Naive thymus-derived CD4-positive, alpha-beta T cell (primary cell): ENCODE results near the gene SCN1B. TPM values are rescaled to one million over a fixed set of nuclear protein-coding genes. Genes with fewer than 3 reads are reported as not detected.

Experiments
- ATAC-seq: fragments of 150-1000 bp; cut with Tn5 transposase; 2 replicates; pipeline ENCODE4 v1.10.0; 2021; ENCODE audit warnings: mild to moderate bottlenecking, moderate library complexity
- CTCF ChIA-PET: fragments of 350-600 bp; sonication (Branson Sonifier 250); formaldehyde crosslinking; loops from one replicate; lab custom pipeline; 2021; ENCODE audit warnings: antibody characterized with exemption; lab: Charles Lee
- POLR2A ChIA-PET: fragments of 350-600 bp; sonication (Branson Sonifier 250); formaldehyde crosslinking; loops from one replicate; lab custom pipeline; 2021; ENCODE audit warnings: antibody characterized with exemption, inconsistent platforms; lab: Charles Lee
- DNase-seq, 9 donors: peaks; one replicate each; pipeline versions ENCODE4 v3.0.0 to v3.0.0-alpha.2; 2020 to 2022; ENCODE audit warnings: mixed read lengths in 1 of 9
- H3K27ac ChIP-seq: one replicate; pipeline ENCODE4 v1.7.0; 2013; ENCODE audit warnings: mild to moderate bottlenecking, low read depth, low read length, moderate library complexity
- H3K27me3 ChIP-seq, 2 donors: one replicate each; pipeline ENCODE4 v1.7.0; 2013; ENCODE audit warnings: low read length in 2 of 2, mild to moderate bottlenecking in 2 of 2, moderate library complexity in 2 of 2; ENCODE audit not compliant: control insufficient read depth in 2 of 2, insufficient read depth in 2 of 2
- H3K36me3 ChIP-seq, 3 experiments: 1 replicate in 2 of 3; 2 replicates in 1 of 3; pipeline ENCODE4 v1.7.0; 2013; ENCODE audit warnings: low read length in 3 of 3, mild to moderate bottlenecking in 3 of 3, moderate library complexity in 1 of 3; ENCODE audit not compliant: insufficient read depth in 3 of 3, control insufficient read depth in 2 of 3
- H3K4me1 ChIP-seq, 2 donors: one replicate each; pipeline ENCODE4 v1.7.0; 2013; ENCODE audit warnings: low read length in 2 of 2, mild to moderate bottlenecking in 2 of 2, moderate library complexity in 1 of 2; ENCODE audit not compliant: control insufficient read depth in 2 of 2, insufficient read depth in 2 of 2
- H3K4me3 ChIP-seq: 2 replicates; pipeline ENCODE4 v1.7.0; 2013; ENCODE audit warnings: mild to moderate bottlenecking, low read length
- H3K9me3 ChIP-seq, 3 experiments: 1 replicate in 2 of 3; 2 replicates in 1 of 3; pipeline ENCODE4 v1.7.0; 2013; ENCODE audit warnings: low read length in 3 of 3; ENCODE audit not compliant: control insufficient read depth in 2 of 3
- H3K27ac Mint-ChIP-seq, 9 donors: one replicate each; pipeline ENCODE4 v1.8.0; 2020 to 2022; ENCODE audit warnings: mixed read lengths in 9 of 9, mild to moderate bottlenecking in 8 of 9, moderate library complexity in 5 of 9, inconsistent platforms in 2 of 9
- H3K27me3 Mint-ChIP-seq, 5 donors: one replicate each; pipeline ENCODE4 v1.8.0; 2021 to 2022; ENCODE audit warnings: mixed read lengths in 5 of 5, mild to moderate bottlenecking in 1 of 5
- H3K36me3 Mint-ChIP-seq, 5 donors: one replicate each; pipeline ENCODE4 v1.8.0; 2020 to 2022; ENCODE audit warnings: mixed read lengths in 5 of 5, mild to moderate bottlenecking in 3 of 5, inconsistent platforms in 1 of 5
- H3K4me1 Mint-ChIP-seq, 7 donors: one replicate each; pipeline ENCODE4 v1.8.0; 2020 to 2022; ENCODE audit warnings: mixed read lengths in 7 of 7, mild to moderate bottlenecking in 3 of 7, inconsistent platforms in 1 of 7
- H3K4me3 Mint-ChIP-seq, 10 donors: one replicate each; pipeline ENCODE4 v1.8.0; 2020 to 2022; ENCODE audit warnings: mild to moderate bottlenecking in 10 of 10, mixed read lengths in 10 of 10, moderate library complexity in 6 of 10, inconsistent platforms in 2 of 10
- H3K9me3 Mint-ChIP-seq, 11 donors: one replicate each; pipeline ENCODE4 v1.8.0; 2020 to 2022; ENCODE audit warnings: mixed read lengths in 11 of 11, mild to moderate bottlenecking in 4 of 11, inconsistent platforms in 1 of 11, moderate library complexity in 1 of 11
- intact Hi-C, 2 donors: fragments of 100-400 bp; cut with micrococcal nuclease; formaldehyde crosslinking; loops; one replicate each; pipeline ENCODE4 v1.15.1; 2023
- polyA plus RNA-seq, 2 donors: library from polyadenylated mRNA; unstranded; fragments of 300-500 nt; fragmentation: Illumina TruSeq; gene quantifications; one replicate each; pipeline ENCODE4 v1.2.3, GENCODE V29; 2021
- total RNA-seq, 6 experiments: library from RNA in 5 of 6; stranded (reverse) in 5 of 6; gene quantifications; 1 replicate in 5 of 6; 2 replicates in 1 of 6; pipeline ENCODE4 v1.2.3 and lab custom pipeline; 2021 to 2026

The SCN1B gene
- total and polyA plus RNA-seq, 7 experiments from 2014 or later = 0.23 to 1.9 (median 1.6) TPM; not detected in 1

- ChIA-PET CTCF (no interaction called here), POLR2A (interaction anchor here (0.5 kb wide), 1 partner anchor 22 kb away, joined by 3 read pairs; no protein-coding TSS in a partner anchor)
- intact Hi-C loops = no loop called here
- Mint-ChIP-seq H3K36me3 (peaks cover 0 to 4% (median 0%) of the 10 kb centered on the region in 5 donors), H3K9me3 (peaks cover 0 to 3% (median 0%) of the 10 kb centered on the region in 11 donors), H3K27me3 (peaks cover 0 to 4% (median 2%) of the 10 kb centered on the region in 5 donors), H3K27ac (no peak overlapping the region), H3K4me1 (peaks cover 0 to 3% (median 0%) of the 10 kb centered on the region in 7 donors), H3K4me3 (no peak overlapping the region)
- Histone ChIP-seq H3K4me1 (no peaks in the 10 kb centered on the region), H3K27ac (no peak overlapping the region), H3K36me3 (no peaks in the 10 kb centered on the region), H3K9me3 (no peaks in the 10 kb centered on the region), H3K4me3 (no peak overlapping the region), H3K27me3 (no peaks in the 10 kb centered on the region)
- DNase-seq = no peak
- ATAC-seq = no peak
These were observed 49.6 kb downstream of the SCN1B start for GRCh38 chr19:35079826-35080225.

GRCh38 chr19:35080613-35081170 is 50.4 kb downstream of the SCN1B start:
- DNase-seq (no peak), ATAC-seq (no peak)
- peaks cover 0 to 3% (median 0%) of the 10 kb centered on the region in 7 donors for H3K4me1 Mint-ChIP-seq
- H3K36me3 ChIP-seq = no peaks in the 10 kb centered on the region
- H3K27ac Mint-ChIP-seq = no peak overlapping the region
- H3K27me3 ChIP-seq = no peaks in the 10 kb centered on the region
- no peak overlapping the region for H3K4me3 Mint-ChIP-seq
- H3K27ac ChIP-seq = no peak overlapping the region
- intact Hi-C loops = no loop called here
- peaks cover 0 to 3% (median 0%) of the 10 kb centered on the region in 11 donors for H3K9me3 Mint-ChIP-seq
- peaks cover 0 to 4% (median 0%) of the 10 kb centered on the region in 5 donors for H3K36me3 Mint-ChIP-seq
- CTCF ChIA-PET = interaction anchor here (0.6 kb wide), 1 partner anchor 54 kb away, joined by 3 read pairs; no protein-coding TSS in a partner anchor
- peaks cover 0 to 4% of the 10 kb centered on the region in 2 donors for H3K4me1 ChIP-seq
- H3K4me3 ChIP-seq = no peak overlapping the region
- no peaks in the 10 kb centered on the region for H3K9me3 ChIP-seq
- peaks cover 0 to 4% (median 2%) of the 10 kb centered on the region in 5 donors for H3K27me3 Mint-ChIP-seq
- POLR2A ChIA-PET = no interaction called here

DNA sequence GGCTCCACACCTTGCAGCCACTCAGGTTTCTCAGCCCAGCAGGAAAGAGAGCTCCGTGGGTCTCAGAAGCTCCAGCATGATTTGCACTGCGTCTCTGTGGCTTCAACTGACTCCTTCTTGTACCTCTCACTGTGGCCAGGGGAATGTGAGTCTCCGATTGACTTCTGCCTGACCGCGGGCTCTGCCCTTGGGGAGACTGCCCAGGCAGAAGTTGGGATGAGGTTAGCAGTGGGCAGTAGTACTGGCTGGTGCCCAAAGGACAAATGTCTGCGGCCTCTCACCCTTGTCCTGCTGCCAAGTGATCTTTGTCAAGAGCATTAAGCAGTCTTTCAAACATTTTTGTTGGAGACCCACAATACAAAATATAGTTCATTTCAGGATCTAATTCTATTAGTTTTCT is 50.9 kb downstream of the SCN1B start:
- Histone ChIP-seq H3K36me3 (no peaks in the 10 kb centered on the region), H3K4me1 (peaks cover 0 to 9% of the 10 kb centered on the region in 2 donors), H3K27ac (no peak overlapping the region), H3K9me3 (no peaks in the 10 kb centered on the region), H3K27me3 (no peaks in the 10 kb centered on the region), H3K4me3 (no peak overlapping the region)
- ChIA-PET POLR2A (no interaction called here), CTCF (interaction anchor here (0.6 kb wide), 1 partner anchor 55 kb away, joined by 3 read pairs; no protein-coding TSS in a partner anchor)
- ATAC-seq (no peak), DNase-seq (no peak)
- peaks cover 0 to 3% (median 0%) of the 10 kb centered on the region in 11 donors for H3K9me3 Mint-ChIP-seq
- intact Hi-C loops = no loop called here
- peaks cover 0 to 8% (median 0%) of the 10 kb centered on the region in 7 donors for H3K4me1 Mint-ChIP-seq
- no peak overlapping the region for H3K4me3 Mint-ChIP-seq
- H3K27me3 Mint-ChIP-seq = peaks cover 0 to 4% (median 2%) of the 10 kb centered on the region in 5 donors
- H3K27ac Mint-ChIP-seq = no peak overlapping the region
- H3K36me3 Mint-ChIP-seq = peaks cover 0 to 4% (median 0%) of the 10 kb centered on the region in 5 donors

GRCh38 chr19:35083691-35084508 is 53.6 kb downstream of the SCN1B start:
- Histone ChIP-seq H3K4me1 (peaks cover 0 to 15% of the 10 kb centered on the region in 2 donors), H3K27me3 (no peaks in the 10 kb centered on the region), H3K36me3 (no peaks in the 10 kb centered on the region), H3K9me3 (no peaks in the 10 kb centered on the region), H3K4me3 (no peak overlapping the region), H3K27ac (no peak overlapping the region)
- peaks cover 0 to 4% (median 0%) of the 10 kb centered on the region in 5 donors for H3K36me3 Mint-ChIP-seq
- peaks cover 0 to 8% (median 0%) of the 10 kb centered on the region in 7 donors for H3K4me1 Mint-ChIP-seq
- H3K27ac Mint-ChIP-seq = no peak overlapping the region
- intact Hi-C loops = no loop called here
- H3K9me3 Mint-ChIP-seq = peaks cover 0 to 3% (median 0%) of the 10 kb centered on the region in 11 donors
- ChIA-PET CTCF (no interaction called here), POLR2A (no interaction called here)
- H3K27me3 Mint-ChIP-seq = peaks cover 0 to 4% (median 2%) of the 10 kb centered on the region in 5 donors
- no peak for DNase-seq
- H3K4me3 Mint-ChIP-seq = no peak overlapping the region
- no peak for ATAC-seq

GRCh38 chr19:35084509-35084762 is 54.2 kb downstream of the SCN1B start:
- Histone ChIP-seq H3K4me3 (no peak overlapping the region), H3K4me1 (peaks cover 0 to 15% of the 10 kb centered on the region in 2 donors), H3K9me3 (no peaks in the 10 kb centered on the region), H3K27ac (no peak overlapping the region), H3K36me3 (no peaks in the 10 kb centered on the region), H3K27me3 (no peaks in the 10 kb centered on the region)
- no peak overlapping the region for H3K27ac Mint-ChIP-seq
- peaks cover 0 to 6% (median 3%) of the 10 kb centered on the region in 5 donors for H3K27me3 Mint-ChIP-seq
- intact Hi-C loops = no loop called here
- CTCF ChIA-PET = no interaction called here
- H3K9me3 Mint-ChIP-seq = peaks cover 0 to 3% (median 0%) of the 10 kb centered on the region in 11 donors
- DNase-seq (no peak), ATAC-seq (no peak)
- POLR2A ChIA-PET = no interaction called here
- H3K4me3 Mint-ChIP-seq = no peak overlapping the region
- H3K4me1 Mint-ChIP-seq = peaks cover 0 to 8% (median 0%) of the 10 kb centered on the region in 7 donors
- peaks cover 0 to 4% (median 0%) of the 10 kb centered on the region in 5 donors for H3K36me3 Mint-ChIP-seq

- peak; percentile 12 for ATAC-seq
- POLR2A ChIA-PET = interaction anchor here (0.6 kb wide), 1 partner anchor 727 kb away, joined by 4 read pairs; no protein-coding TSS in a partner anchor
- no peak overlapping the region for H3K27ac Mint-ChIP-seq
These were observed 55.7 kb downstream of the SCN1B start for GRCh38 chr19:35085947-35086346.

More at GRCh38 chr19:35085947-35086346, 55.7 kb downstream of the SCN1B start:
- Mint-ChIP-seq H3K9me3 (peaks cover 0 to 3% (median 0%) of the 10 kb centered on the region in 11 donors), H3K27me3 (peaks cover 0 to 10% (median 4%) of the 10 kb centered on the region in 5 donors), H3K4me1 (peaks cover 0 to 13% (median 5%) of the 10 kb centered on the region in 7 donors), H3K36me3 (peaks cover 0 to 4% (median 0%) of the 10 kb centered on the region in 5 donors), H3K4me3 (no peak overlapping the region)
- H3K27me3 ChIP-seq = no peaks in the 10 kb centered on the region
- peaks cover 7 to 19% of the 10 kb centered on the region in 2 donors for H3K4me1 ChIP-seq
- no peak overlapping the region for H3K27ac ChIP-seq
- intact Hi-C loops = no loop called here
- no peak overlapping the region for H3K4me3 ChIP-seq
- CTCF ChIA-PET = interaction anchor here (1.1 to 2.0 kb wide), 3 partner anchors 19 to 110 kb away, joined by 3 to 4 read pairs (median 3); no protein-coding TSS in a partner anchor
- no peaks in the 10 kb centered on the region for H3K9me3 ChIP-seq
- H3K36me3 ChIP-seq = no peaks in the 10 kb centered on the region
- DNase-seq = no peak
